Pancreas (tissue), 10 donors: Measurements from ENCODE around the gene PDPN. TPM values are rescaled to one million over a fixed set of nuclear protein-coding genes. Genes with fewer than 3 reads are reported as not detected.
A peak's percentile ranks its signal among the peaks of the same experiment; 100 is the strongest.

Experiments
- ATAC-seq, 4 donors: fragments of 200-7000 bp; cut with Tn5 transposase; one replicate each; pipeline versions ENCODE4 v1.8.0 to v1.9.1; 2020; ENCODE audit warnings: mild to moderate bottlenecking in 4 of 4, moderate library complexity in 4 of 4
- DNase-seq, 6 donors: peaks; one replicate each; pipeline ENCODE4 v3.0.0-alpha.2; 2020
- FAIRE-seq: peaks from 2 replicates; lab custom pipeline; 2012; peaks lifted over from hg19 to GRCh38; lab: Jason Lieb, UNC
- H3K27ac ChIP-seq, 4 donors: fragments of 200-600 bp; sonication (generic); 1 replicate in 3 of 4; 2 replicates in 1 of 4; pipeline versions ENCODE4 v1.5.0 to v1.8.0; 2020
- H3K27me3 ChIP-seq, 4 donors: fragments of 200-600 bp; one replicate each; pipeline ENCODE4 v1.8.0; 2021
- H3K36me3 ChIP-seq, 3 donors: fragments of 200-600 bp; sonication (generic) in 1 of 3; one replicate each; pipeline versions ENCODE4 v1.5.0 to v1.8.0; 2020 to 2021
- H3K4me1 ChIP-seq, 3 donors: fragments of 200-600 bp; one replicate each; pipeline ENCODE4 v1.8.0; 2021
- H3K4me3 ChIP-seq, 4 donors: fragments of 200-600 bp; sonication (generic) in 2 of 4; one replicate each; pipeline versions ENCODE4 v1.5.0 to v1.8.0; 2020 to 2021
- H3K9me3 ChIP-seq, 4 donors: fragments of 200-600 bp; one replicate each; pipeline ENCODE4 v1.8.0; 2021
- CTCF ChIP-seq, 4 donors: fragments of 200-600 bp; sonication (generic) in 3 of 4; IDR thresholded peaks; one replicate each; pipeline versions ENCODE4 v1.5.0 to v1.8.0; 2021; ENCODE audit warnings: antibody characterized with exemption in 4 of 4
- WGBS, 2 donors: extraction: QIAGEN DNeasy Blood & Tissue Kit; methylation state at CpG; one replicate each; pipeline ENCODE4 v1.1.7; 2013; 5-methylcytosine and 5-hydroxymethylcytosine counted together
- intact Hi-C, 3 donors: fragments of 100-400 bp; cut with DNase I; formaldehyde crosslinking; loops; one replicate each; pipeline versions ENCODE4 v1.11.1 to v1.14.2; 2022
- polyA plus RNA-seq, 2 donors: library from polyadenylated mRNA; stranded (reverse); fragments of 200-250 nt; gene quantifications; one replicate each; pipeline ENCODE4 v1.2.3, GENCODE V29; 2013
- total RNA-seq, 6 donors: library from RNA; stranded (reverse); fragmentation: NEBNext Ultra II Directional in 4 of 6; extraction: Animal tissue kit (Norgen Biotek cat#: 25700) in 4 of 6; gene quantifications; one replicate each; pipeline versions ENCODE4 v1.2.1 to v1.2.4, GENCODE V29; 2021 to 2023
- donor health status: healthy with polysubstance abuse.
- donor health status: DM: no; HTN: no; CAD: no; lungs with moderate emphysema.
- donor health status: DM: no; HTN: no; CAD: no.
- donor health status: control.
- donor health status: control.
- donor health status: Bipolar disorder and iron deficiency.
- donor health status: DM: yes; HTN: yes; CAD: no.
- donor health status: DM: no; HTN: no; CAD: no.
- donor health status: DM: no; HTN: no; CAD: no.
- donor health status: DM: yes; HTN: yes; CAD: no.

The PDPN gene
- total RNA-seq: 10 to 100 TPM in 1 of 6 donors, 1 to 10 TPM in 3, under 1 TPM in 2; 0.83 to 10.4 (median 3.3) TPM
- 1 to 10 TPM; 1.3 to 1.4 TPM for polyA plus RNA-seq

GRCh38 chr1:13583595-13583965 lies at the start of gene PDPN:
Gene PDPN (plus strand): TSS chr1:13583832. CDS start chr1:13584034, 202 bp downstream.
- Histone ChIP-seq H3K4me1 (no peaks in the 10 kb centered on the region), H3K4me3 (peak within 1 kb of the TSS in 2 of 4 donors; percentile 18 to 32), H3K36me3 (no peaks in the 10 kb centered on the region), H3K27ac (peak within 1 kb of the TSS in 1 of 4 donors; percentile 17), H3K27me3 (no peaks in the 10 kb centered on the region), H3K9me3 (no peaks in the 10 kb centered on the region)
- peak in 1 of 6 donors; percentile 23 for DNase-seq
- no peak for TF ChIP-seq CTCF (IDR thresholded peaks at IDR 0.05)
- intact Hi-C loops: no loop called here
- peak in 3 of 4 donors; percentile 45 to 67 (median 56) for ATAC-seq
- WGBS, 2 donors: 2 to 3% methylated on average over 29 of the region's 29 CpGs
- no peak for FAIRE-seq

GRCh38 chr1:13535227-13535626 lies 48.4 kb upstream of the PDPN start:
- intact Hi-C loops: no loop called here
- Histone ChIP-seq H3K4me3 (no peak overlapping the region), H3K9me3 (no peaks in the 10 kb centered on the region), H3K27ac (no peak overlapping the region), H3K27me3 (no peaks in the 10 kb centered on the region), H3K4me1 (no peaks in the 10 kb centered on the region), H3K36me3 (no peaks in the 10 kb centered on the region)
- no peak for ATAC-seq
- 71 to 83% methylated on average over 6 of the region's 6 CpGs for WGBS, 2 donors
- DNase-seq: no peak
- no peak for FAIRE-seq
- no peak for TF ChIP-seq CTCF (IDR thresholded peaks at IDR 0.05)

- no peak overlapping the region for H3K4me3 ChIP-seq
- DNase-seq (no peak), FAIRE-seq (no peak), ATAC-seq (no peak)
- no peaks in the 10 kb centered on the region for H3K27me3 ChIP-seq
- intact Hi-C loops: no loop called here
- H3K4me1 ChIP-seq: no peaks in the 10 kb centered on the region
- TF ChIP-seq CTCF (IDR thresholded peaks at IDR 0.05): no peak
- no peak overlapping the region for H3K27ac ChIP-seq
- no peaks in the 10 kb centered on the region for H3K9me3 ChIP-seq
- no peaks in the 10 kb centered on the region for H3K36me3 ChIP-seq
- 68% methylated on average over 4 of the region's 4 CpGs for WGBS, 2 donors
Measured at GRCh38 chr1:13536571-13536970, 47.1 kb upstream of the PDPN start.

- ATAC-seq: no peak
- no peak overlapping the region for H3K27ac ChIP-seq
- no peak for TF ChIP-seq CTCF (IDR thresholded peaks at IDR 0.05)
- no peaks in the 10 kb centered on the region for H3K9me3 ChIP-seq
- H3K27me3 ChIP-seq: no peaks in the 10 kb centered on the region
- H3K4me3 ChIP-seq: no peak overlapping the region
- WGBS, 2 donors: 82 to 87% methylated on average over 2 of the region's 2 CpGs
- no peaks in the 10 kb centered on the region for H3K36me3 ChIP-seq
- DNase-seq: no peak
- intact Hi-C loops: no loop called here
- H3K4me1 ChIP-seq: no peaks in the 10 kb centered on the region
- no peak for FAIRE-seq
Measured at GRCh38 chr1:13538832-13539231, 44.8 kb upstream of the PDPN start.

- FAIRE-seq: no peak
Measured at GRCh38 chr1:13539683-13540082, 43.9 kb upstream of the PDPN start.

More at GRCh38 chr1:13539683-13540082, 43.9 kb upstream of the PDPN start:
- Histone ChIP-seq H3K27me3 (no peaks in the 10 kb centered on the region), H3K4me3 (no peak overlapping the region), H3K27ac (no peak overlapping the region), H3K9me3 (no peaks in the 10 kb centered on the region), H3K4me1 (no peaks in the 10 kb centered on the region), H3K36me3 (no peaks in the 10 kb centered on the region)
- DNase-seq (no peak), ATAC-seq (no peak)
- WGBS, 2 donors: 77 to 87% methylated on average over 2 of the region's 2 CpGs
- intact Hi-C loops: no loop called here
- TF ChIP-seq CTCF (IDR thresholded peaks at IDR 0.05): no peak
